Left lung (tissue), 10 donors: ENCODE results near the gene ZBTB7B. TPM values are rescaled to one million over a fixed set of nuclear protein-coding genes. Genes with fewer than 3 reads are reported as not detected.

Experiments used
- ATAC-seq: fragments of 200-7000 bp; cut with Tn5 transposase; one replicate; pipeline ENCODE4 v1.9.1; 2020; ENCODE audit warnings: moderate library complexity
- DNase-seq, 4 donors: peaks; one replicate each; pipeline ENCODE4 v3.0.0-alpha.2; 2013 to 2020
- H3K27ac ChIP-seq, 2 donors: fragments of 200-600 bp; sonication (generic) in 1 of 2; one replicate each; pipeline versions ENCODE4 v1.5.0 to v1.8.0; 2020 to 2021
- H3K27me3 ChIP-seq, 2 donors: fragments of 200-600 bp; sonication (generic) in 1 of 2; one replicate each; pipeline versions ENCODE4 v1.5.0 to v1.8.0; 2020 to 2021
- H3K36me3 ChIP-seq, 2 donors: fragments of 200-600 bp; sonication (generic) in 1 of 2; one replicate each; pipeline versions ENCODE4 v1.5.0 to v1.8.0; 2020 to 2021
- H3K4me1 ChIP-seq, 2 donors: fragments of 200-600 bp; one replicate each; pipeline ENCODE4 v1.8.0; 2021
- H3K4me3 ChIP-seq, 2 donors: fragments of 200-600 bp; sonication (generic) in 1 of 2; one replicate each; pipeline versions ENCODE4 v1.5.0 to v1.8.0; 2020 to 2021; ENCODE audit warnings: mild to moderate bottlenecking in 1 of 2
- H3K9me3 ChIP-seq, 2 donors: fragments of 200-600 bp; sonication (generic) in 1 of 2; one replicate each; pipeline versions ENCODE4 v1.5.0 to v1.8.0; 2020 to 2021
- CTCF ChIP-seq, 2 donors: fragments of 200-600 bp; sonication (generic) in 1 of 2; IDR thresholded peaks; one replicate each; pipeline versions ENCODE4 v1.5.0 to v1.8.0; 2021; ENCODE audit warnings: antibody characterized with exemption in 2 of 2
- intact Hi-C, 2 donors: fragments of 100-400 bp; cut with DNase I; formaldehyde crosslinking; loops; one replicate each; pipeline versions ENCODE4 v1.11.2 to v1.14.2; 2022
- microRNA-seq, 2 donors: library from miRNA; unstranded; fragments of <30 nt; microRNA quantifications; one replicate each; pipeline ENCODE4, GENCODE V29; 2019
- polyA plus RNA-seq, 6 donors: library from polyadenylated mRNA; unstranded; fragments of 120-200 nt; gene quantifications; one replicate each; pipeline ENCODE4 v1.2.1, GENCODE V29; 2013; ENCODE audit not compliant: insufficient read length in 6 of 6
- total RNA-seq, 2 donors: library from RNA; stranded (reverse); fragmentation: NEBNext Ultra II Directional; extraction: Animal tissue kit (Norgen Biotek cat#: 25700); gene quantifications; one replicate each; pipeline ENCODE4 v1.2.1, GENCODE V29; 2021
- donor health status: DM: no; HTN: yes; CAD: no.
- donor health status: DM: no; HTN: no; CAD: no.

The ZBTB7B gene
- total and polyA plus RNA-seq, 8 donors, result 14.4 to 104 (median 19.0) TPM

- Histone ChIP-seq H3K27ac (peak overlapping the region; percentile 63 to 88), H3K4me1 (peaks cover 12 to 43% of the 10 kb centered on the region in 2 donors), H3K27me3 (no peaks in the 10 kb centered on the region), H3K4me3 (peak overlapping the region; percentile 73 to 84), H3K9me3 (no peaks in the 10 kb centered on the region), H3K36me3 (peaks cover 0 to 51% of the 10 kb centered on the region in 2 donors)
- ATAC-seq (peak; percentile 15), DNase-seq (peak in 1 of 4 donors; percentile 69)
- no peak for TF ChIP-seq CTCF (IDR thresholded peaks at IDR 0.05)
- intact Hi-C loops, result loop anchor here in 1 of 2 donors (10.0 kb wide), 1 partner anchor 109 kb away; the partner anchor contains the start of gene PBXIP1
Measured at GRCh38 chr1:155064111-155064831, 61.7 kb downstream of the ZBTB7B start.

DNA sequence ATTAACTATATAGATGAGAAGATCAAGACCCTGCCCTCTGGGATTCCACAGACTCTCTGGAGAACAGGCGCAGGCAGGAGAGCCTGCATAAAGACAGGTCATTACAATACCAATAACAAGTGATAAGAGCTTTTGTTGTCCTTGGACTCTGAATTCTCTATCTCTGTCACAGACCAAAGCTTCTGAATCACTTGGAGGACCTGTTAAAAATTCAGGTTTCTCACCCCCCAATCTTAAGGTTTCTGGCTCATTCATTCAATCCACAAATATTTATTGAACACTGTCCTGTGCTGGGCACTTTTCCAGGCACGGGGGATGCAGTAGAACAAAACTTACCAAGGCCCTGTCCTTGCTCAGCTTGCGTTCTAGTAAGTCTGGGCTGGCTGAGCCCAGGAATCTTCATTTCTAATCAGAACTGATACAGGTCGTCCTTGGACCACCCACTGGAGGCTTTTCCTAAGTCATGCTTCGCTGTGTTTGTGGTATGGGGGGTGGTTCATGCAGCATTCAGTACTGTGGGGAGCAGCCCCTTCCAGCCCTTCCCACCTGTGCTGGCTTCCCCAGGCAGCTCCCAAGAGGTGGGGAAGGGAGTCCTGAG is 62.3 kb downstream of the ZBTB7B start:
- peaks cover 12 to 47% of the 10 kb centered on the region in 2 donors for H3K4me1 ChIP-seq
- H3K27ac ChIP-seq, result no peak overlapping the region
- ATAC-seq, result no peak
- H3K27me3 ChIP-seq, result no peaks in the 10 kb centered on the region
- intact Hi-C loops, result loop anchor here in 1 of 2 donors (10.0 kb wide), 1 partner anchor 110 kb away; the partner anchor contains the start of gene PBXIP1
- peaks cover 0 to 49% of the 10 kb centered on the region in 2 donors for H3K36me3 ChIP-seq
- DNase-seq, result no peak
- H3K4me3 ChIP-seq, result no peak overlapping the region
- H3K9me3 ChIP-seq, result no peaks in the 10 kb centered on the region
- TF ChIP-seq CTCF (IDR thresholded peaks at IDR 0.05), result no peak

DNA sequence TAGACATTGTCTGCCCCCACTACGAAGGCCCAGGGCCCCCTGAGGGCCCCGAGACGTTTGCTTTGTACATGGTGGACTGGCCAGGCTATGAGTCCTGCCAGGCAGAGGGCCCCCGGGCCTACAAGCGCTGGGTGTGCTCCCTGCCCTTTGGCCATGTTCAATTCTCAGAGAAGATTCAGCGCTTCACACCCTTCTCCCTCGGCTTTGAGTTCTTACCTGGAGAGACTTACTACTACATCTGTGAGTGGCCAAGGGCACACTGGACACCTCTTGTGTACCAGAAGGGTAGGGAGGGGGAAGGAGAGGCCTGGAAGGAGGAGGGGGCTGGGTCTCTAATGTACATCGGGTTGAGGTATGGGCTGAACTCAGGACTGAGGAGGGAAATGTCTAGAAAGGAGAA is 64.2 kb downstream of the ZBTB7B start:
- DNase-seq (no peak), ATAC-seq (no peak)
- H3K27me3 ChIP-seq, result no peaks in the 10 kb centered on the region
- no peak overlapping the region for H3K27ac ChIP-seq
- H3K36me3 ChIP-seq, result peaks cover 0 to 32% of the 10 kb centered on the region in 2 donors
- H3K9me3 ChIP-seq, result no peaks in the 10 kb centered on the region
- no peak overlapping the region for H3K4me3 ChIP-seq
- H3K4me1 ChIP-seq, result peaks cover 24 to 56% of the 10 kb centered on the region in 2 donors
- no peak for TF ChIP-seq CTCF (IDR thresholded peaks at IDR 0.05)
- intact Hi-C loops, result loop anchor here in 1 of 2 donors (10.0 kb wide), 1 partner anchor 112 kb away; the partner anchor contains the start of gene PBXIP1

Small RNAs within 50 kb of the gene (microRNA-seq; reads per million reads assigned to microRNA genes)
- gene MIR4258, result 0.17 to 0.27 reads per million in 2 donors

Other genes starting within 250 kb of the ZBTB7B start
- gene KCNN3, start 132.5 kb upstream of the ZBTB7B start, total RNA-seq, result 1 to 10 TPM; 1.9 to 2.2 TPM
- 1 to 10 TPM; 2.0 to 3.1 (median 2.3) TPM for gene KCNN3, start 132.5 kb upstream of the ZBTB7B start, polyA plus RNA-seq
- gene PMVK, start 66.1 kb upstream of the ZBTB7B start, total RNA-seq, result 10 to 100 TPM; 39.6 to 44.3 TPM
- gene PMVK, start 66.1 kb upstream of the ZBTB7B start, polyA plus RNA-seq, result 10 to 100 TPM; 31.7 to 39.2 (median 33.8) TPM
- 10 to 100 TPM; 32.6 to 83.5 TPM for gene PBXIP1, start 46.7 kb upstream of the ZBTB7B start, total RNA-seq
- gene PBXIP1, start 46.7 kb upstream of the ZBTB7B start, polyA plus RNA-seq, result 10 to 100 TPM; 72.8 to 84.4 (median 79.1) TPM
- 10 to 100 TPM; 26.6 to 30.9 TPM for gene PYGO2, start 41.0 kb upstream of the ZBTB7B start, total RNA-seq
- 10 to 100 TPM; 35.8 to 42.9 (median 39.5) TPM for gene PYGO2, start 41.0 kb upstream of the ZBTB7B start, polyA plus RNA-seq
- gene SHC1, start 32.1 kb upstream of the ZBTB7B start, total RNA-seq, result 100 to 1,000 TPM; 134 to 144 TPM
- 100 to 1,000 TPM; 120 to 148 (median 127) TPM for gene SHC1, start 32.1 kb upstream of the ZBTB7B start, polyA plus RNA-seq
- 10 to 100 TPM; 29.7 to 40.8 TPM for gene CKS1B, start 28.1 kb upstream of the ZBTB7B start, total RNA-seq
- gene CKS1B, start 28.1 kb upstream of the ZBTB7B start, polyA plus RNA-seq, result 100 to 1,000 TPM in 3 of 6 donors, 10 to 100 TPM in 3; 86.0 to 141 (median 100) TPM
- gene FLAD1, start 19.5 kb upstream of the ZBTB7B start, total RNA-seq, result 10 to 100 TPM; 26.4 to 39.9 TPM
- 10 to 100 TPM; 26.6 to 38.8 (median 30.2) TPM for gene FLAD1, start 19.5 kb upstream of the ZBTB7B start, polyA plus RNA-seq
- gene LENEP, start 9.2 kb upstream of the ZBTB7B start, total RNA-seq, result under 1 TPM in 1 of 2 donors, not detected in 1; 0.52 TPM
- 1 to 10 TPM in 3 of 6 donors, under 1 TPM in 3; 0.64 to 1.8 (median 0.92) TPM for gene LENEP, start 9.2 kb upstream of the ZBTB7B start, polyA plus RNA-seq
- 1 to 10 TPM in 1 of 2 donors, under 1 TPM in 1; 0.60 to 1.3 TPM for gene DCST2, start 31.0 kb downstream of the ZBTB7B start, total RNA-seq
- gene DCST2, start 31.0 kb downstream of the ZBTB7B start, polyA plus RNA-seq, result 1 to 10 TPM; 1.9 to 2.5 (median 2.2) TPM
- gene DCST1, start 31.0 kb downstream of the ZBTB7B start, total RNA-seq, result not detected
- under 1 TPM; 0.57 to 0.87 (median 0.79) TPM for gene DCST1, start 31.0 kb downstream of the ZBTB7B start, polyA plus RNA-seq
- gene ADAM15, start 48.5 kb downstream of the ZBTB7B start, total RNA-seq, result 100 to 1,000 TPM; 116 to 172 TPM
- gene ADAM15, start 48.5 kb downstream of the ZBTB7B start, polyA plus RNA-seq, result 100 to 1,000 TPM in 1 of 6 donors, 10 to 100 TPM in 5; 54.4 to 105 (median 74.6) TPM
- 10 to 100 TPM in 1 of 2 donors, 1 to 10 TPM in 1; 8.6 to 11.2 TPM for gene EFNA4, start 60.9 kb downstream of the ZBTB7B start, total RNA-seq
- 10 to 100 TPM; 19.1 to 23.1 (median 22.6) TPM for gene EFNA4, start 60.9 kb downstream of the ZBTB7B start, polyA plus RNA-seq
- 1 to 10 TPM; 1.1 to 2.0 TPM for gene EFNA3, start 76.0 kb downstream of the ZBTB7B start, total RNA-seq
- 1 to 10 TPM; 2.6 to 4.8 (median 3.9) TPM for gene EFNA3, start 76.0 kb downstream of the ZBTB7B start, polyA plus RNA-seq
- gene EFNA1, start 125.1 kb downstream of the ZBTB7B start, total RNA-seq, result 100 to 1,000 TPM in 1 of 2 donors, 10 to 100 TPM in 1; 63.7 to 148 TPM
- gene EFNA1, start 125.1 kb downstream of the ZBTB7B start, polyA plus RNA-seq, result 100 to 1,000 TPM in 3 of 6 donors, 10 to 100 TPM in 3; 83.5 to 105 (median 98.4) TPM
- gene SLC50A1, start 133.1 kb downstream of the ZBTB7B start, total RNA-seq, result 10 to 100 TPM; 46.6 to 64.6 TPM
- gene SLC50A1, start 133.1 kb downstream of the ZBTB7B start, polyA plus RNA-seq, result 10 to 100 TPM; 31.9 to 41.6 (median 34.5) TPM
- 10 to 100 TPM; 63.1 to 91.0 TPM for gene DPM3, start 137.7 kb downstream of the ZBTB7B start, total RNA-seq
- 10 to 100 TPM; 19.6 to 30.7 (median 27.3) TPM for gene DPM3, start 137.7 kb downstream of the ZBTB7B start, polyA plus RNA-seq
- gene KRTCAP2, start 170.5 kb downstream of the ZBTB7B start, total RNA-seq, result 100 to 1,000 TPM; 176 to 184 TPM
- gene KRTCAP2, start 170.5 kb downstream of the ZBTB7B start, polyA plus RNA-seq, result 100 to 1,000 TPM in 4 of 6 donors, 10 to 100 TPM in 2; 93.9 to 116 (median 110) TPM
- under 1 TPM; 0.45 to 0.73 TPM for gene TRIM46, start 171.0 kb downstream of the ZBTB7B start, total RNA-seq
- 1 to 10 TPM; 3.6 to 6.2 (median 4.6) TPM for gene TRIM46, start 171.0 kb downstream of the ZBTB7B start, polyA plus RNA-seq
- 10 to 100 TPM; 30.6 to 41.8 TPM for gene THBS3, start 205.1 kb downstream of the ZBTB7B start, total RNA-seq
- gene THBS3, start 205.1 kb downstream of the ZBTB7B start, polyA plus RNA-seq, result 10 to 100 TPM; 33.1 to 51.0 (median 44.6) TPM
- 10 to 100 TPM; 30.2 to 45.5 TPM for gene MTX1, start 205.9 kb downstream of the ZBTB7B start, total RNA-seq
- 10 to 100 TPM; 28.6 to 36.5 (median 31.1) TPM for gene MTX1, start 205.9 kb downstream of the ZBTB7B start, polyA plus RNA-seq